GM19035 (cell line): Measurements from ENCODE around the gene RPL15.

Experiments
- ATAC-seq: cut with Tn5 transposase; IDR thresholded peaks from one replicate; pipeline ENCODE4 v1.9.1; 2021; ENCODE audit not compliant: unreplicated experiment

Gene RPL15

DNA sequence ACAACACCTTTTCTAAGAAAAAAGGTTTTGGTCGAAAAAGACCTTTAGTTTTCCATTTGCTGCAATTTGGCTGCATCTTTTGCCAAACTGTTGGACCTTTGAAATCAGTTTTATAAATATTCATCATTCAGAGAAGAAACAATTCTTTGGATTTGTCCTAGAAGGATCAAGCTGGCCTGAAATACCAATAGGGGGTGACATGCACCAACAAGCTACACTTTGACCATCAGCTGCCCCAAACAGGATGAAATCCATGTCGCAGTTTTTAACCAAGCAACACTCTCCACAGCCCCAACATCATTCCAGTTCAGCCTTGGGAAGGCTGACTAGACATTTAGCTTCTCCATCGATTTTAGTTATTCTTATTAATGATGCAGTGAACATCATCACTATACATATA is 9.8 kb downstream of the RPL15 start:
- no peak for ATAC-seq

GRCh38 chr3:23928524-23928923 is 11.6 kb downstream of the RPL15 start:
- ATAC-seq: no peak

GRCh38 chr3:23931597-23931996 is 14.7 kb downstream of the RPL15 start:
- no peak for ATAC-seq

DNA sequence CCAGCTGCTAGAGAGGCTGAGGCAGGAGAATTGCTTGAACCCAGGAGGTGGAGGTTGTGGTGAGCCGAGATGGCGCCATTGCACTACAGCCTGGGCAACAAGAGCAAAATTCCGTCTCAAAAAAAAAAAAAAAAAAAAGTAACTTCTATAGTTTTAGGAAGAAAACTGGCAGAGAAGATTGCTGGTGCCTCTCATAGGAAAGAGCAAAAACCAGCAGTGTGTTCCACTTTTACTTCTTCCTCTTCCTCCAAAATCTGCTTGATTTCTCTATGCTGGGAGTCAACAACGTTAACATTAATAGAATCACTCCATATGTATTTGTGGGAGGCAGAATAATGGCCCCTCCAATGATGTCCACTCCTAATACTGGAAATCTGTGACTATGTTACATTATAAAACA is 15.6 kb downstream of the RPL15 start:
- no peak for ATAC-seq

- ATAC-seq: no peak
Measured at GRCh38 chr3:23934253-23934652, 17.3 kb downstream of the RPL15 start.

DNA sequence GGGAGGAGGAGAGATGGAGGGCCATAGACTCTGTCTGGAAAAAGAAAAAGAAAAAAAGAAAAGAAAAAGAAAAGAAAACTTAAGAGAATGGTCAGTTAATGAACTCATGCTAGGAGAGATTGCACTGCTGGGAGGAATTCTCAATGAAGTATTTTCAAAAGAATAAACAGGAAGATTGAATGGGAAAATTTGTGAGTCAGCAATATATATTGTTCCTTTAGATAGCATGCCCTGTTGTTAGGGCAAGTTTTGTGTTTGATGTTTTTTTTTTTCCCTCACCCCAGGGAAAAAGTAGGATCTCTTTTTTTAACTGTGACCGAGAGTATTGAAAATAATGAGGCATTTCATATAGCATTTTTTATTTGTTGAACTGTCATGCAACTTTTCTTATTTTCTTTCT is 20.4 kb downstream of the RPL15 start:
- ATAC-seq: no peak

GRCh38 chr3:23938688-23939087 is 21.8 kb downstream of the RPL15 start:
- ATAC-seq: no peak

GRCh38 chr3:23940775-23941174 is 23.8 kb downstream of the RPL15 start:
- no peak for ATAC-seq

- no peak for ATAC-seq
Measured at GRCh38 chr3:23941440-23941839, 24.5 kb downstream of the RPL15 start.

GRCh38 chr3:23942546-23942945 is 25.6 kb downstream of the RPL15 start:
- no peak for ATAC-seq

GRCh38 chr3:23944007-23944783 is 27.3 kb downstream of the RPL15 start:
- no peak for ATAC-seq

- ATAC-seq: peak; percentile 58
Measured at GRCh38 chr3:23944861-23945662, 28.1 kb downstream of the RPL15 start, which contains the start of gene NR1D2. Gene NR1D2, plus strand, starts transcription at chr3:23945286. Its CDS starts 293 bp downstream, at chr3:23945579.

DNA sequence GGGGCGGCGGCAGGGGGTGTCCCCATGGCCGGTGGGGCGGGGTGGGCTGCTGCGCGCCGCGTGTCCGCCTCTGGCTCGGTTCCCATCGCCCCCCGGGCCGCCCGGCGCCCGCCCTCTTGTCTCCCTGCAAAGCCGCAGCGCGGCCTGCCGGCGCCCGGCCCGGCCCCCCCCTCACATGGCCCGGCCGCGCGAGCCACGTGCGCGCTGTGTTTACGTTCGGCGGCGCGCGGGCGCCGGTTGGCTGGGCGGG is 28.7 kb downstream of the RPL15 start:
- ATAC-seq: no peak

DNA sequence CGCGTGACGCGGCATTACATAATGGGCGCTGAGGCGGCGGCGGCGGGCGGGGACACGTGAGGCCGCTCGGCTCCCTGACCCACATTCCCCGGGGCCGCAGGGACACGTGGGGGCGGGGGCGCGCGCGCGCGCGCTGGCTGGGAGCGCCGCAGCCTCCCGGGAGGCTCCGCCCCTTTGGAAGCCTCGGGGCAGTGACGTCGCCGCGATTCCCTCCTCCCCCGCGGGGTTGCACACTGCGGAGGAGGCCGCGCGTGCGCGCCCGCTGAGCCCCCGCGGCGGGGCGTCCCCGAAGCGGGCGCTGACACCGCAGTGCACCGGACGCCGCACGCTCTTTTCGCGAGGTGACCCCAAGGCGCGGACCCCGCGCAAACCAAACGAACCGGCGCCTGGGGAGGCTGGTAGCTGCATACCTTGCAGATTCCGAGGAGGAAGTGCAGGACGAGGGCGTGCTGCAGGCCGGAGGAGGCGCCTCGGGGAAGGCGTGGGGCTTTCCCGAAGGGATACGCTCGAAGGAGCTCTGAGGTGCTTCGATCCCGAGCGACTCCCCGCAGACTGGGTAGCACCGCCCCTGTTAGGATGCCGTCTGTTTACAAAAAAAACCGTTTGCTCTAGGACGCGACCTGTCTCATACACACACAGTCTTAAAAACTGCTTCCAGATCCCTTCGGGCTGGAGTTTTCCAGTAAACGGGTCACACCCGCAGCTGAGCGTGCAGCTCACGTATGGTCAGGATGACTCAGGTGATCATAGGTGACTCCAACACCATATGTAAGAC is 29.2 kb downstream of the RPL15 start:
- ATAC-seq: peak; percentile 79

GRCh38 chr3:23948761-23949160 is 31.8 kb downstream of the RPL15 start:
- no peak for ATAC-seq

DNA sequence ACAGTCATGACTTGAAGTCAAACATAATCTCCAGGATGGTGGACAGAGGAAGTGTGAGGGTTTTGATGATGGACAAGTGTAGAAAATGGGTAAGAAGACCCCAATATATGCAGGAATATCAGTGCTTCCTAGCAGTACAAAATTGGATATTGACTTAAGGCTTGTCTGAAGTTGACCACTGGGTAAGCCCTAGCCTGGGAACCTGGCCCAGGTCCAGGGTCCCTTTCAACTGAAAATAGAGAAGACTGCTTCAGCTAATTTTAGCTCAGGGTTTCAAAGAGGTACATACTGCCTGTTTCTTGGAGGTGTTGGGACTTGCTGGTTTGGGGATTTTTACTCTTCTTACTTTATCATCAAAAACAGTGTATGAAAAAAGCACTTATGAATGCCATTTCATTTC is 32.9 kb downstream of the RPL15 start:
- ATAC-seq: no peak

DNA sequence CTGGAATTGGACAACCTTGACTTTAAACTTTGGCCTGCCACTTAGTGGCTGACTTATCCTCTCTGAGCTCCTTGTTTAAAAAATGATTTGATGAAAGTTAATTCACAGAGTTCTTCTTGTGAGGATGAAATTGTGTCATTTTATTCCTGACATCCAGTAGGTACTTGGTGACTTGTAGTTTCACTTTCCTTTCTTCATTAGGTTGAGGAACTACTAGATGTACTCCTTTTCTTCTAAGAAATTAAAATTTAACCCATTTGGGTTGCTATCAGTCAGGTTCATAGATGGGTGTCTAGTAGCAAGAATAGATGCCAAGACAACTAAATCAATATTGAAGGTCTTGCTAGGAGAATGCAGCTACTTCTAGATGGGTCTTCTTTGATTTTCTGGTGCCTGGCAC is 33.4 kb downstream of the RPL15 start:
- no peak for ATAC-seq

DNA sequence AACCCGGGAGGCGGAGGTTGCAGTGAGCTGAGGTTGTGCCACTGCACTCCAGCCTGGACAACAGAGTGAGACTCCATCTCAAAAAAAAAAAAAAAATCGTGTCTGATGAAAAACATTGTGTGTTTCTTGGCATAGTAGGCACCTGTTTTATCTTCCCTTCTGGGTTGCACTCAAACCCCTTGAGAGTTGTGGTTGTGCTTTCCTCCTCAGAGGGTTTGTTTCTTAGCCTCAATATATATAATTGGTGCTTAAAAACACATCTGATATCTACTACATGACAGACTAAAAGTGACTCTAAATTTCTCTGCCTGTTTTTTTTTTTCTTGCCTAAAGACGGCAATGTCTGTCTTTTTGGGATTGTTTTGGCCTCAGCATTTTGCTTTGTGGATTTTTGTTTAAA is 35.7 kb downstream of the RPL15 start:
- ATAC-seq: peak; percentile 55

GRCh38 chr3:23953523-23953922 is 36.6 kb downstream of the RPL15 start:
- no peak for ATAC-seq

DNA sequence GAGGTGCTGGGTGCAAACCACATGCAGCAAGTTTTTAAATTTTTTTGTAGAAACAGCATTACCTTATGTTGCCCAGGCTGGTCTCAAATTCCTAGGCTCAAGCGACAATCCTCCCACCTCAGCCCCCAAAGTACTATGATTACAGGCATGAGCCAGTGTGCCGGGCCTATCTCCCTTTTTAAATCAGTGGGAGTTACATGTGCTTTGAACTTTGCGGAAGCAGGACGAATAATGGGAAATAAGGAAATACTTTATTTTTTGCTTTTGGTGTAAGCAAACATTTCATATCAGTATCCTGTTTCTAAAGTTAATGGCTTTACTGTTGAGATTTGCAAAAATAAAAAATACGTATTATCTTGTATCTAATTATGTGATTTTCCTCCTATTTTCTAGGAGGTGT is 37.2 kb downstream of the RPL15 start:
- no peak for ATAC-seq

DNA sequence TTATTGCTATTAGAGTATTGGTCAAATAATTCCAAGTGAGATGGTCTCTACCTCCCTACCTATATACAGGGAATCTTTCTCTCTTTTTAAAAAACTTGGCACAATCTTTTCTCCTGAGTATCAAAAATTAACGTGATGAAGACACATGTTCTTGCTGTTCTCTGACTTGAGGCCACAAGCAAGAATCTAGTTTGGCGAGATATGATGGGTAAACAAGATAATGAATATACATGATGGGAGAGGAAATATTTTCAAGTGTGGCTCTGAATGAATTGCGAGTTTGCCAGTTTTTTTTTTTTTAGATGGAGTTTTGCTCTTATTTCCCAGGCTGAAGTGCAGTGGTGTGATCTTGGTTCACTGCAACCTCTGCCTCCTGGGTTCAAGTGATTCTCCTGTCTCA is 39.8 kb downstream of the RPL15 start:
- no peak for ATAC-seq
